Left cardiac atrium (tissue), 4 donors: ENCODE data around the gene RUFY1. TPM values are rescaled to one million over a fixed set of nuclear protein-coding genes. Genes with fewer than 3 reads are reported as not detected.
A peak's percentile ranks its signal among the peaks of the same experiment; 100 is the strongest.
"Not testable (repeated sequence)": the region's sequence is repeated elsewhere in the genome, so short reads cannot be mapped to it uniquely, and the experiment has no call there.

Experiments
- ATAC-seq, 2 donors: fragments of 200-7000 bp; cut with Tn5 transposase; one replicate each; pipeline ENCODE4 v1.9.1; 2020; ENCODE audit warnings: mild to moderate bottlenecking in 2 of 2, moderate library complexity in 2 of 2
- DNase-seq: peaks from one replicate; pipeline ENCODE4 v3.0.0-alpha.2; 2020
- intact Hi-C, 2 donors: fragments of 100-400 bp; cut with DNase I; formaldehyde crosslinking; loops; one replicate each; pipeline versions ENCODE4 v1.14.1 to v1.15.1; 2022 to 2023
- total RNA-seq, 2 donors: library from RNA; stranded (reverse); fragmentation: NEBNext Ultra II Directional; extraction: Animal tissue kit (Norgen Biotek cat#: 25700); gene quantifications; one replicate each; pipeline ENCODE4 v1.2.1, GENCODE V29; 2021
- donor health status: DM: no; HTN: yes; CAD: no.
- donor health status: DM: no; HTN: yes; CAD: no; lungs with severe emphysema.
- donor health status: DM: yes; HTN: yes; CAD: no.
- donor health status: Dilated cardiomyopathy.

RUFY1 gene
- total RNA-seq, 2 donors from 2014 or later = 22.9 to 26.3 TPM

DNA sequence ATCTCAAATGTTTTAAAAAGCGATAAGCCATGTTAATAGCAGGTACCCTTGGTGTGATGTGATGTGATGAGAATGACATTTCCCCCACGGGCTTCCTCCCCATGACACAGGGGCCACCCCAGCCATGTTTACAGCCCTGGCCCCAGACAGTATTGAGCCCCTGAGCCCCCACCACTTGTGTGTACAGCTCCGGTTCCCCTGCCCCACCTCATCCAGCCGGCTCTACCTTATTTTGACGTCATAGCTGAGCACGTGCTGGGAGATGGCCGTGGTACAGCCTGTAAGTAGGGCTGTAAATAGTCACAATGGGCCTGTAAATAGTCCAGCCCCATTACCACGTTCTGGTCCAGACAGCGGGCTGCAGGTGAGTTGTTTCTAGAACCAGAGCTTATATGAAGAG, 98.1 kb downstream of the RUFY1 start:
- DNase-seq (no peak), ATAC-seq (no peak)
- intact Hi-C loops = no loop called here

DNA sequence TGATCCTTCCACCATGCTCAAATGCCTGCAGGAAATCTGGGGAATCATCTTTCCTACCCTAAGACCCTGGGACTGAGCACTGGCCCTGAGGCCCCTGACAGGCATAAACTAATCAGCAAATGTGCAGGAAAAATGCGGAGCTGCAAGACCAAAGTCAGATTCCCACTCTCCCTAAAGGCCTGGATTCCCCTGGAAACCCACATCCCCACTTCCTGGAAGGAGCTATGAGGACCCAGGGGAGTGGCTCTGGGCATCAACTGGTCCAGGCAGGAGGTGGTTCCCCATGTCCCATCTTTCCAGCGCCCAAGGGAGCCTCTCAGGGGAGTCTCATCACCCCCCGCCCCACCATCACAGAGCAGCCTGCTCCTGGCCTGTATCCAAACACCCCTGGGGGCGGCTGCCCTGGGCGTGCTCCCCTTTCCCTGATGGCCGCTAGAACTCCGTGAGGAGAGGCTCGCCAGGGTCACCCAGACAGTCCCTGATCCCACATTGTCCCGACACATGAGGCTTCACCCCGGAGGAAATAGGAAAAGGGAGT, 98.9 kb downstream of the RUFY1 start:
- DNase-seq, intact Hi-C loops, ATAC-seq: not testable (repeated sequence)

DNA sequence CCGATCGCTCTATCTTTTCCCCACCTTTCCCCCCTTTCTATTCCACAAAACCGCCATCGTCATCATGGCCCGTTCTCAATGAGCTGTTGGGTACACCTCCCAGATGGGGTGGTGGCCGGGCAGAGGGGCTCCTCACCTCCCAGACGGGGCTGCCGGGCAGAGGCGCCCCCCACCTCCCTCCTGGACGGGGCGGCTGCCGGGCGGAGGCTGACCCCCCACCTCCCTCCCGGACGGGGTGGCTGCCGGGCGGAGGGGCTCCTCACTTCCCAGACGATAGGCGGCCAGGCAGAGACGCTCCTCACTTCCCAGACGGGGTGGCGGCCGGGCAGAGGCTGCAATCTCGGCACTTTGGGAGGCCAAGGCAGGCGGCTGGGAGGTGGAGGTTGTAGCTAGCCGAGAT, 99.9 kb downstream of the RUFY1 start:
- DNase-seq, ATAC-seq, intact Hi-C loops: not testable (repeated sequence)

DNA sequence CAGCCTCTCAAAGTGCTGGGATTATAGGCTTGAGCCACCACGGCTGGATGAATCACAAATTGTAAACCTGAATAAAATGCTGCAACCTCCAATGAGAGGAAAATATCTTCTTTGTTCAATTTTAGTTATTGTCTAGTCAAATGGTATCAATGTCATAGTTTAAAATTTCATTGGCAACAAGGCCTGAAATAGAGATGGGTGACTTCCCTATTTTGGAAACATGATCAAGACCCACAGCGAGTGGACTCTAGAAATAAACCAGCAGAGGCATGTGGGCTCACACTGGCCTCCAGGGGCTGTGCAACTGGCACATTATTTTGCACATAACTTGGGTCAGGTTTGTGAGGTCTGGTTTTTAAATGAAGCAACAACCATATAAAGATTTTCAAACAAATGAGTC, 102.8 kb downstream of the RUFY1 start:
- intact Hi-C loops, DNase-seq, ATAC-seq: not testable (repeated sequence)

DNA sequence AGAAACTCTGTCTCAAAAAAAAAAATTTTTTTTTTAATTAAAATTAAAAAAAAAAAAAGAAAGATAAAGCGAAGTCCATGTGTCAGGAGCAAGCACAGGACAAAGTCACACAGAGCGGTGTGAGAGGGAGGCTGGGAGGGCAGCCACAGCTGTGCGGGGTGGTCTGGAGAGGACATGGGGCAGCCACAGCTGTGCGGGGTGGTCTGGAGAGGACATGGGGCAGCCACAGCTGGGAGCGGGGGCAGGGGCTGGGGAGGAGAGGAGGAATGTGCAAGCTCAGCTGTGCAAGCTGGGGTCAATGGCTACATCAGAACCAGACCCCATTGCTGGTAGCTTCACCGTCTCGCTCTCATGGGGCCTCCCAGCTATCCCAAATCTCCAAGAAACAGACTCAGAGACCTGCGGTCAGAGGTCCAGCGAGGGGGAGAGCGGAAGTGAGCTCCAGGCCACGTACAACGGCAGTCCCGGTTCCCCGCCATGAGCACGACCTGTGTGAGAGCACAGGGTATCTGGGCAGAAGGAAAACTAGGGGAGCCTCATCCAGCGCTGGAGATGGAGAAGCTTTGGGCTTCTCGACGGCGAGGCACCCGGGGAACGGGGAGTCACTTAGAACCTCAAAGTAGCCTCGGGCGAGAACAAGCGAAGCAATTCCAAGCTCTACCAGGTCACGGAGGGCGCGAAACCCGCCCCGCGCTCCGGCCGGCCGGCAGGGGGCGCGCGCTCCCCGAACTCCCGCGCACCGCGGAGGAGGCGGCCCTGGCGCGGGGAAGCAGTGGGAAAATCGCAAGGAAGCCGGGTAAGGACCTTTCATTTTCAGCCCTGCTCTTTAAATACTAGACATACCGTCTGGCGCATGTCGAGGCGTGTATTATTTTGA, 107.2 kb downstream of the RUFY1 start:
- DNase-seq, intact Hi-C loops: not testable (repeated sequence)
- ATAC-seq = peak; percentile 97

DNA sequence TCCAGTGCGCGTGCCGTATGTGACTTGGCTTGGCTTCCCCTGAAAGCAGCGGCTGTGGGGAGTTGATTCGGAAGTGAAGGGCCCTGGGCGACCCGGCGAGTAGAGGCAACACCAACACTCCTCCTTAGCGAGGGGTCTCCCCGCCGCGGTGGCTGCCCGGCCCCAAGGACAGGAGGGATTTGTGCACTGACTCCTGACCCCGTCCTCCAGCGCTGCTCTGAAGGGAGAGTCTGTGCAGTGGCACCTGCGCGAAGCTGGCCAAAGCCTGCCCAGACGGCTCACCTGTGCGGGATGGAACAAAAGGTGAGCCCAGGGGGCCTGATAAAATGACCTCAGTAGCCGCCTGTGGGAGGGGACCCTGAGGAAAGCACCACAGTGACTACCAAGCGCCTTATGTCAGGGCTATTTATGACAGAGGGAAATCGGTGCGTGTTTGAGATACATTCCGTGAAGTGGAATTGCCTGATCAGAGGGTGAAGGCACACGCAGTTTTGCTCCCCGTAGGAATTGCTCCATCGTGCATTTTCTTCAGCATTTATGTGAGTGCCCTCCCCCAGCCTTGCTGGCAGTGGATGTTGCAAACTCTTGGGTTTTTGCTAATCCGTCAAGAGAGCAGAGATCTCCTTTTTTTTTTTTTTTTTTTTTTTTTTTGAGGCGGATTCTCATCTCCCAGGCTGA, 108.0 kb downstream of the RUFY1 start:
- ATAC-seq = peak; percentile 39 to 48
- intact Hi-C loops, DNase-seq: not testable (repeated sequence)

Other genes starting within 250 kb of the RUFY1 start
- 10 to 100 TPM; 15.0 to 22.7 TPM for gene ADAMTS2, start 205.1 kb upstream of the RUFY1 start, total RNA-seq
- 100 to 1,000 TPM; 235 to 273 TPM for gene HNRNPH1, start 73.1 kb downstream of the RUFY1 start, total RNA-seq
- not detected for gene CBY3, start 130.5 kb downstream of the RUFY1 start, total RNA-seq
- gene CANX, start 148.4 kb downstream of the RUFY1 start, total RNA-seq = 100 to 1,000 TPM; 446 to 550 TPM
- 10 to 100 TPM; 11.9 to 15.3 TPM for gene MAML1, start 182.3 kb downstream of the RUFY1 start, total RNA-seq
- gene LTC4S, start 243.4 kb downstream of the RUFY1 start, total RNA-seq = 10 to 100 TPM; 13.9 to 16.1 TPM